Measurements from ENCODE around the gene CAD.

DNA sequence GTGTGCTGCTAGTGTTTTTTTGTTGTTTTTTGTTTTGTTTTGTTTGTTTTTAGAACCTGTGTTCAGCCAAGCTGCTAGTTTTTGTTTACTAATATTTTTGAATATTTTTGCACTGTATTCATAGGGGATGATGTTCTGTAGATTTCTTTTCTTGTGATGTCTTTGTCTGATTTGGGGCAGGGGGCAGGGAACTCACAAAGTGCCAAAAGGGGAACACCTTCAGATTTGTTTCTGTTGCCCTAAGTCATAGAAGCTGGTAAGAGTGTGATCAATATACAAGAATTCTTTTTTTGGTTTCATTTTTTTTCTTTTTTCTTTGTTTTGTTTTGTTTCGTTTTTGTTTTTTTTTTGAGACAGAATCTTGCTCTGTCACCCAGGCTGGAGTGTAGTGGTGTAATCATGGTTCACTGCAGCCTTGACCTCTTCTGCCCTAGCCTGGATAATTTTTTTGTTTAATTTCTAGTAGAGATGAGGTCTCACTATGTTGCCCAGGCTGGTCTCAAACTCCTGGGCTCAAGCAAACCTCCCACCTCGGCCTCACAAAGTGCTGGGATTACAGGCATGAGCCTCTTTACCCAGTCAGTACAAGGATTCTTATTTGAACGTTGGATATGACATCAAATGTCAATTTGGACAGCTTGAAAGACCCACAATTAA is 37.7 kb upstream of the CAD start:
- TF ChIP-seq, protein P1, sequence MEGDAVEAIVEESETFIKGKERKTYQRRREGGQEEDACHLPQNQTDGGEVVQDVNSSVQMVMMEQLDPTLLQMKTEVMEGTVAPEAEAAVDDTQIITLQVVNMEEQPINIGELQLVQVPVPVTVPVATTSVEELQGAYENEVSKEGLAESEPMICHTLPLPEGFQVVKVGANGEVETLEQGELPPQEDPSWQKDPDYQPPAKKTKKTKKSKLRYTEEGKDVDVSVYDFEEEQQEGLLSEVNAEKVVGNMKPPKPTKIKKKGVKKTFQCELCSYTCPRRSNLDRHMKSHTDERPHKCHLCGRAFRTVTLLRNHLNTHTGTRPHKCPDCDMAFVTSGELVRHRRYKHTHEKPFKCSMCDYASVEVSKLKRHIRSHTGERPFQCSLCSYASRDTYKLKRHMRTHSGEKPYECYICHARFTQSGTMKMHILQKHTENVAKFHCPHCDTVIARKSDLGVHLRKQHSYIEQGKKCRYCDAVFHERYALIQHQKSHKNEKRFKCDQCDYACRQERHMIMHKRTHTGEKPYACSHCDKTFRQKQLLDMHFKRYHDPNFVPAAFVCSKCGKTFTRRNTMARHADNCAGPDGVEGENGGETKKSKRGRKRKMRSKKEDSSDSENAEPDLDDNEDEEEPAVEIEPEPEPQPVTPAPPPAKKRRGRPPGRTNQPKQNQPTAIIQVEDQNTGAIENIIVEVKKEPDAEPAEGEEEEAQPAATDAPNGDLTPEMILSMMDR (IDR thresholded peaks at IDR 0.05): no peak
- TF ChIP-seq POLR2A (IDR thresholded peaks at IDR 0.05): no peak
